Ammon's horn (tissue), 1 donor: ENCODE data around the gene ECT2.
"Not testable (repeated sequence)": the region's sequence is repeated elsewhere in the genome, so short reads cannot be mapped to it uniquely, and the experiment has no call there.

Experiments
- DNase-seq: peaks from one replicate; pipeline ENCODE4 v3.0.0-alpha.2; 2016; ENCODE audit warnings: low spot score

Gene ECT2

GRCh38 chr3:172739462-172739861 lies 11.1 kb upstream of the ECT2 start:
- no peak for DNase-seq

DNA sequence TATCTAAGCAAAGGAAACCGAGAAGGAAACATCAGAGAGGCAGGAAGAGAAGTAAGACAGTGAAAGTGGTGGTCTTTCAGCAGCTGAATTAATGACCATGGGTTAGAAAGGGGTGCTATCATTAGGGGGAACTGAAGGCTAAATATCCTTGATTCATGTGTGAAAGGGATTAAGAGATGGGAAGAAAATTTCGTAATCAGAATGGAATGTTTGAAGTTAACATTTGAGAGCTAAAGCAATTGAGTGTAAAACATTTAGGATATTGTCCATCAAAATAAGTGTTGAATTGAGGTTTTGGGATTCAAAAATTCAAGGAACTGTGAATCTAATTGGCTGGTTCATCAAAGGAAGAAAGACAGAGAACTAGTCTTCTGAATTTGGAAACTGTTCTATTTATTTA lies 4.1 kb upstream of the ECT2 start:
- DNase-seq = no peak

DNA sequence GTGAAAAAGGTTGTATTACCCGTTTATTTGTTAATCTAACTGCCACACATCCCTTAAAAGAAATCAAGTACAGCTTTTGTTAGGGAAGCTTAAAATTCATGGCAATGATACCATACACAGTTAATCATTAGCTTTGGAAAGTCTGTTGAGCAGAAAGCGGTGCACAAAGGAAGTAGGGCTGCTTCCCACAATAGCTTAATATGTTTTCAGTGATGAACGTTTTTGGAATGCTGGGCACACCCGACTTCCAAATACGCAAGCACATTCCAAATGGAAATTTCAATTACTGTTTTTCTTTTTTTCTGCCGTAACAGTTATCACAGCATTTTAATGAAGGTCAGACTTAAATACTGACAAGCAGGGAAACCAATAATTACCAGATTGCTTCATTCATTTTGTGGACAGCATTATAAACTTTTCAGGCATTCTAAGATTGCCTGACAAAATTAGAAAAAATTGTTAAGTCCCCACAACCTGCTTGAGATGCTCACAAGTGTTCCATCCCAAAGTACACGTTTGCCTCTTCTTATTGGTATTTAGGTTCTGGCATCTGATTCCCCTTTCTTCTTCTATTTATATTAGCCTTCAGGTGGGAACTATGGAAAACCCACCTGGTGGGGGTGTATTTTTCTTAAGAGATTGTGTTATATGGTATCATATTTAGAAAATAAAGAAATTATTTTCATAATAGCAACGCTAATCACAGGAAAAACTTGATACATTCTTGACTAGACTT lies 1.1 kb upstream of the ECT2 start:
- DNase-seq = peak; percentile 31

DNA sequence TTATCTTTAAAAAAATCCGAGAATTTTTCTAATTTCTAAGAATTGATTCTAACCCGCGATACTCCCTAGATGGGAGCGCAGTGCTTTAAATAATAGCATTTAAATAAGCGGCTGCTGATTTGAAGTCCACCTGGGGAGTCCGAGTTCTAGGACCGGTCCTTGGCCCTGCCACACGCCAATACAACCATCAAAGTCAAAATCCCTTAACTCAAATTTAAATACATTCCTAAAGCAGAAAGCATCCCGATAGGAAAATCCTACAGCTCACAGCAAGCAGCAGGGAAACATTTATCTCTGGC lies 508 bp upstream of the ECT2 start:
- DNase-seq = no peak

DNA sequence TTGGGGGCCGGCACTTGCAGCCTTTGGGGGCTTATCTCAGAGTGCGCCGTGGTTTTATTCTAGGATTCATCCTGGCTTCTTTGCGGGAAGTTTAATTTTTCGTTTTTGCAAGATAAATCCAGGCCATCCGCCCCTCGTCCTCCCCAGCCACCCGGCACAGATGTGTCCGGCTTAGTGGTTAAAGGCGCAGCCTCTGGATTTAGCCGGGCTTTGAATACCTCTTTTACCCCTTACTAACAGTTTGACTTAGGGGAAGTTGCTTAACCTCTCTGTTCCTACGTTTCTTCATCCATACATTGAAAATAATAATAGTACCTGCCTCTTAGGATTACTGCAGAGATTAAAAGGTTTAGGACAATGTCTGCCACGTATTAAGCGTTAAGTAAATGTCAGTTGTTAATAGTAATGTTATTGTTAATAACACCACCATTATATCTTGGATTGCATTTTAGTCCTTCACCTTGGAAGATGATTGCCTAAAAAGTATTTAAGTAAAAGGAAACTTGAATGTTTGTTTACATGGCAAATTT lies 714 bp downstream of the ECT2 start:
- DNase-seq = no peak

DNA sequence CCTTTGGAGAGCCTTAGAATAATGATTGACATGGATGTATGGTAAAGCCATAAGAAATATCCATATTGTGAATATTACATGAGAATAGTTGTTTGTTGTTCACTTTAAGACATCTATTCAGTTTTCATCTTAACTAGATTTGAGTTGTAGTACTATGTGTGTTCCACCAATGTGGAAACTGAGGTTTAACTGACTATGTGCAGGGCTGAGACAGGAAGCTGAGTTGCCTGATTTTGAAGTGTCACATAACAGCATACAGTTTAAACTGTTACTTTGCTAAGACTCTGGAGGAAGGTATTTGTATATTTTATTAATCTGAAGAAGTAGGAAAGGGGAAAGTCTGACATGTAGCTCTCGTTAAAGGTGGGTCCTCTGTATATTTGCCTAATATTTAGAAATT lies 2.1 kb downstream of the ECT2 start:
- DNase-seq = no peak

DNA sequence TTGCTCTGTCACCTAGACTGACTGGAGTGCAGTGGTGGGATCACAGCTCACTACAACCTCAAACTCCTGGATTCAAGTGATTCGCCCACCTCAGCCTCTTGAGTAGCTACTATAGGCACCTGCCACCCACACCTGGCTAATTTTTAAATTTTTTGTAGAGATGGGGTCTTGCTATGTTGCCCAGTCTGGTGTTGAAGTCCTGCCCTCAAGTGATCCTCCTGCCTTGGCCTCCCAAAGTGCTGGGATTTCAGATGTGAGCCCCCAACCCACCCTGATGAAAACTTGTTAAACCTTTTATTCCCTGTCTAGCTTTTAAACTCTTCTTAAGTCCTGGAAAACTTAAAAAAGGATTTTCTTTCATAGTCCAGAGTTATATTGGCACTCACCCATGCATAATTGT lies 2.6 kb downstream of the ECT2 start:
- DNase-seq = no peak

DNA sequence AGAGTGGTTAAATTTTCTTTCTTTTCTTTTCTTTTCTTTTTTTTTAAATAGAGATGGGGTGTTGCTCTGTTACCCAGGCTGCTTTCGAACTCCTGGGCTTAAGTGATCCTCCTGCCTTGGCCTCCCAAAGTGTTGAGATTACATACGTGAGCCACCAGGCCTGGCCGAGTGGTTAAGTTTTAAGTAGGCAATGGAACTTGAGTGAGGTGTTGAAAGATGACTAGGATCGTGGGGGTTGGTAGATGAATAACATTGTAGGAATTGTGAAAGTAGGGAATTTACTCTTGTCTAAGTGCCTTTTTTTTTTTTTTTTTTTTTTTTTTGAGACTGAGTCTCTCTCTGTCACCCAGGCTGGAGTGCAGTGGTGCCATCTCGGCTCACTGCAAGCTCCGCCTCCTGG lies 9.9 kb downstream of the ECT2 start:
- not testable (repeated sequence) for DNase-seq

DNA sequence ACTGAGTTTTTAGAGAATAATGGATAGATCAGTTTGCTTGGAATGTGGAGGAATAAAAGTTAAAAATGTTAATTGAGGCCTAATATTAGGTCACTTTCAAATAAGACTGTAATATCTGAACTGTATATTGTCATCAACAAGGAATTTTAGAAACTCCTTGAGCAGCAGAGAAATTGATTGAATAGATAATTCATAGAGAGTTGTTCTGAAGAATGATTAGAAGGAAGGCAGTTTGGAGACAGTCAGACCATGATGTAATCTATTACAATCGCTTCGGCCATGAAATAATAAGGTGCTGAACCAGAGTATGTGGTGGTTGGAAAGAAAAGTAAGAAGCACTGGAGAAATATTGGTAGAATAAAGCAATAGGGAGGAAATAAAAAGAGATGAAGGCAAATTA lies 15.7 kb downstream of the ECT2 start:
- DNase-seq = no peak

DNA sequence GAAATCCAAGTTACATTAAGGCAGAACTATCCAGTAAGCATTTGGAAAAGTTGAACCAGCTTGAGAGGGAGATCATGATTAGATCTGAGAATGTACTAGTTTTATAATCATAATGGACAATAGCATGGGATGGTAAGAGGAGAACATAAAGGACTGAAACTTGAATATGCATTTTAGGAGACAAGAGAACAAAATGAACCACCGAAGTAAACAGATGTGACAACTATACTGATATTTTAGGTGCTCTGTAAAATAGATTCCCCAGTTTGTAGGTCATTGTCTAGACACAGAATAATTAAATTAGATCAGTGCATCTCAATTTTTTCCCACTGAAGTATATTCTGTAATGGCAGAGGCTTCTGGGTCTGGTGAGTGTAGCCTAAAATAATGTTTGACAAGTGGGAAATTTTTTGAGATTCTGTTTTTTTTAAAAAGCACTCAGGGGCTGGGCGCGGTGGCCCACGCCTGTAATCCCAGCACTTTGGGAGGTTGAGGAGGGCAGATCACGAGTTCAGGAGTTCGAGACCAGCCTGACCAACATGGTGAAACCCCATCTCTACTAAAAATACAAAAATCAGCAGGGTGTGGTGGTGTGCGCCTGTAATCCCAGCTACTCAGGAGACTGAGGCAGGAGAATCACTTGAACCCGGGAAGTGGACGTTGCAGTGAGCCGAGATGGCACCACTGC lies 16.3 kb downstream of the ECT2 start:
- DNase-seq = no peak

DNA sequence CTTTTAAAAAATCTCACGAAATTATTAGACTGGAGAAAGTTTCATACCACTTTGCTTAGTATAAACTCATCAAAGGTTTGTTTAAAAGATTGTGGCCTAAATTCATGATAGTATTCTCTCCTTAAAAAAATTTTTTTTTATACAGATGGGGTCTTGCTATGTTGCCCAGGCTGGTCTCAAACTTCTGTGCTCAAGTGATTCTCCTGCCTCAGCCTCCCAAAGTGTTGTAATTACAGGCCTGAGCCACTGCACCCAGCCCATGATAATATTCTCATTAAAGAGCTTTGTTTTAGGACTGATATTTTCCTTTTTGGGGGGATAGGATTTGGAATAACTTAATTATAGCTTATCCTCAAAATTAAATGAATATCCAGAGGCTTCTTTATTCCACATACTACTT lies 19.9 kb downstream of the ECT2 start:
- no peak for DNase-seq

DNA sequence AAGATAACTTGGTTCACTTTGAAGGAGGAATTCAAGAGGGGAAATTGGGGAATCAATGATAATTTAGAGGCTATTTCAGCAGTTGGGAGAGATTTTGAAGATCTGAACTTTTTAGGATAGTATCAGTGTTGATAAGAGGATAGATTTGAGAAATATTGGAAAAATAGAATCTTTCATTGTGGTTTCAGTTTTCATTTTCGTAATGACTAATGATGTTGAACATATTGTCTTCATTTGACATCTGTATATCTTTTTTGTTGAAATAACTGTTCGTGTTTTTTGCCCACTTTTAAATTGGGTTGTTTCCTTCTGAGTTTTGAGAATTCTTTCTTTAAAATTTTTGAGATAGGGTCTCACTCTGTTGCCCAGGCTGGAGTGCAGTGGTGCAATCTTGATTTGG lies 21.1 kb downstream of the ECT2 start:
- no peak for DNase-seq

- no peak for DNase-seq
These were observed 25.7 kb downstream of the ECT2 start for GRCh38 chr3:172776049-172776717.

- no peak for DNase-seq
These were observed 27.4 kb downstream of the ECT2 start for GRCh38 chr3:172777901-172778300.

DNA sequence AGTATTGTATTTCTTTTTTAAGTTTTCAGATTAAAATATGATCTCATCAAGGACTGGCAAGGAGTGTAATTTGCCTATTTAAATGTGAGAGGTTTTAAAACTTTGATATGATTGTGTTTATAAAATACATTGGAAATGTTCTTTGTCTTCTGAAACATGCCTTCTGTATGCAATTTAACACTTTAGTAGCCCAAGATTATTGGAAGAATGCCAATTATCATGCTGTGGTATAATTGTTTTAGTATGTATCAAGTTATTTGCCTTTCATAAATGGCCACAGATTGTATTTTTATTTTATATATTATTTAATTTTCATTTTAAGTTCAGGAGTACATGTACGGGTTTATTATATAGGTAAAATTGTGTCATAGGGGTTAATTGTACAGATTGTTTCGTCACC lies 31.7 kb downstream of the ECT2 start:
- DNase-seq = no peak

- no peak for DNase-seq
These were observed 35.5 kb downstream of the ECT2 start for GRCh38 chr3:172786036-172786435.

- no peak for DNase-seq
These were observed 36.5 kb downstream of the ECT2 start for GRCh38 chr3:172787019-172787418.

GRCh38 chr3:172787746-172788145 lies 37.2 kb downstream of the ECT2 start:
- no peak for DNase-seq

DNA sequence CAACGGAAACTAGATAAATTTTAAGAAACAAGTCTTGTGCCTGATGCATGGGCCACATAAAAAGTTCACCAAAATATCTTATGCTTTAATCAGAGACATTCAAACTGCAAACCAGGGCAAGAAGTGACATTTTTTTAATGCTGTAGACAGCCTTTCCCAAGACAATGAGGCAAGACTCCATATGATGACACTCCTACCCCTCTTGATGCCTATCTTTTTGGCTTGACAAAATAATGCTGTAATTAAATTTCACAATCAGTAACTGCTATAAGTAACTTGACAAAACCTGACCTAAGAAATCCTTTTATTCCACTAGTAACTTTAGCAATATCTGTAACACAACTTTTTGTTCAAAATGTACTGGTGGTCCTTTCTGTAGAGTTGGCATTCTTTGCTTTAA lies 48.7 kb downstream of the ECT2 start:
- DNase-seq = no peak

GRCh38 chr3:172800156-172800555 lies 49.6 kb downstream of the ECT2 start:
- no peak for DNase-seq

GRCh38 chr3:172803489-172803888 lies 53.0 kb downstream of the ECT2 start:
- no peak for DNase-seq

DNA sequence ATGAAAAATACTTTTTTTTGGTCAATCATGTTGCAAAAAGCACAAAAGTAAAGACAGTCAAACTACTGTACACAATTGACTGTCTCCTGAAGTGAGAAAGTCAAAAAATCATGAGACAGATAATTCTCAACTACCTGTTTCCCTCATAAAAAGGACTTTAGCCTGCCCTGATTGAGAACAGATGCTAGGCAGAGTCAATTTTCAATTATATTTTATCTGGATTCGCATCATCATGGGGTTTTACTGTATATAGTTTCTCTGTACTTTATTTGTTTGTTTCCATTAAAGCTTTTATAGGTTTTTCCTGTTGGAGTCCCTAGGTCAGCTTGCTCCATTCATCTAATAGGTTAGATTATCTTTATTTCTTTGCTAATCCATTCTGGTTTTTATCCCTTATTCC lies 53.8 kb downstream of the ECT2 start:
- no peak for DNase-seq

DNA sequence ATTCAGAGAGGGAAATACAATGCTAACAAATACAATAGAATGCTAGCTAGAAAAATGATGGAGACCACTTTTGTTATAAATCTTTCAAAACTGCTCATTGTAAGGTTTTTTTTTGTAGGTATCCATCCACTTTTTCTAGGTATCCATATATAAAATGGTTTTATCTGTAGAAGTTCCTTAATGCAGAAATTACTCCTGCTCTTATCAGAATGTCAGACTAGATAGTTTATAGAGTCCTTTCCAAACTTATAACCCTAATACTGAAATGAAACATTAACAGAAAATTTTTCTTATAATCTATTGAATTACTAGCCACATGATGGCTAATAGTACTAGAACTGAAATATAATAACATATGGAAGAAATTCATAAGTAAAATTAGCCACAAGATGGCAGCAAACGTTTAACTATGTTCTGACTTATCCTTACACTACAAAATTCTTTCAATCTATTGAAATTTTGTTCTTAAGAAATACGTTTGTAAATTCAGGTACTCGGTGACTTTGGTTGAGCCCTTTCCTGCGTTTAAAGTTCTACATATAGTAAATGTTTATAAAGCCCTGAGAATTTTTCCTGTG lies 58.5 kb downstream of the ECT2 start:
- peak; percentile 35 for DNase-seq
